WTC11 (cell line): ENCODE data around the gene ARMH1. TPM values are rescaled to one million over a fixed set of nuclear protein-coding genes. Genes with fewer than 3 reads are reported as not detected.

Experiments used
- ATAC-seq: fragments of 200-7000 bp; cut with Tn5 transposase; 2 replicates; pipeline ENCODE4 v1.10.0; 2021; ENCODE audit warnings: mild to moderate bottlenecking, moderate library complexity
- CTCF ChIA-PET: fragments of 300-600 bp; sonication (Branson Sonifier 250); formaldehyde crosslinking; loops from one replicate; lab custom pipeline; 2021; ENCODE audit warnings: antibody characterized with exemption; lab: Charles Lee
- POLR2A ChIA-PET: fragments of 350-600 bp; sonication (Branson Sonifier 250); formaldehyde crosslinking; loops from one replicate; lab custom pipeline; 2021; ENCODE audit warnings: antibody characterized with exemption; lab: Charles Lee
- DNase-seq: peaks from one replicate; pipeline ENCODE4 v3.0.0; 2021; ENCODE audit warnings: low spot score
- H3K27ac Mint-ChIP-seq: 2 replicates; pipeline ENCODE4 v1.8.0; 2021; ENCODE audit warnings: mixed read lengths
- H3K27me3 Mint-ChIP-seq: 2 replicates; pipeline ENCODE4 v1.8.0; 2021; ENCODE audit warnings: low read depth, mild to moderate bottlenecking, moderate library complexity, mixed read lengths
- H3K36me3 Mint-ChIP-seq: 2 replicates; pipeline ENCODE4 v1.8.0; 2021; ENCODE audit warnings: mixed read lengths
- H3K4me1 Mint-ChIP-seq: 2 replicates; pipeline ENCODE4 v1.8.0; 2022; ENCODE audit warnings: mixed read lengths
- H3K4me3 Mint-ChIP-seq: 2 replicates; pipeline ENCODE4 v1.8.0; 2021; ENCODE audit warnings: mild to moderate bottlenecking, moderate library complexity, mixed read lengths
- H3K9me3 Mint-ChIP-seq: 2 replicates; pipeline ENCODE4 v1.8.0; 2021; ENCODE audit warnings: mixed read lengths
- ELF4 ChIP-seq: sonication (generic); formaldehyde crosslinking; IDR thresholded peaks from 2 replicates; pipeline ENCODE4 v1.8.1; 2022; ENCODE audit warnings: low read depth, mild to moderate bottlenecking, moderate library complexity, missing genetic modification reagents
- ESRRA ChIP-seq: sonication (generic); formaldehyde crosslinking; IDR thresholded peaks from 2 replicates; pipeline ENCODE4 v1.8.1; 2022; ENCODE audit warnings: mild to moderate bottlenecking, missing genetic modification reagents, borderline replicate concordance
- GABPB1 ChIP-seq: sonication (generic); formaldehyde crosslinking; IDR thresholded peaks from 2 replicates; pipeline ENCODE4 v1.8.1; 2023; ENCODE audit warnings: mild to moderate bottlenecking, missing genetic modification reagents
- GRHL2 ChIP-seq: fragments of 250-450 bp; sonication (Bioruptor Pico); IDR thresholded peaks from 2 replicates; pipeline ENCODE4 v1.8.0; 2022; ENCODE audit warnings: mild to moderate bottlenecking, moderate library complexity; ENCODE audit not compliant: insufficient replicate concordance, severe bottlenecking
- IRF2 ChIP-seq: sonication (generic); formaldehyde crosslinking; IDR thresholded peaks from 2 replicates; pipeline ENCODE4 v1.8.0; 2022; ENCODE audit warnings: low read depth, missing genetic modification reagents, borderline replicate concordance
- SMAD4 ChIP-seq: sonication (generic); formaldehyde crosslinking; IDR thresholded peaks from 2 replicates; pipeline ENCODE4 v1.8.0; 2022; ENCODE audit warnings: mild to moderate bottlenecking, missing genetic modification reagents
- ZNF121 ChIP-seq: sonication (generic); formaldehyde crosslinking; IDR thresholded peaks from 2 replicates; pipeline ENCODE4 v1.8.0; 2023; ENCODE audit warnings: missing genetic modification reagents
- ZNF219 ChIP-seq: sonication (generic); formaldehyde crosslinking; IDR thresholded peaks from 2 replicates; pipeline ENCODE4 v1.8.0; 2023; ENCODE audit warnings: missing genetic modification reagents, mild to moderate bottlenecking, borderline replicate concordance
- ZNF396 ChIP-seq: fragments of 250-450 bp; sonication (Bioruptor Pico); IDR thresholded peaks from 2 replicates; pipeline ENCODE4 v1.8.0; 2021; ENCODE audit warnings: mild to moderate bottlenecking, moderate library complexity, borderline replicate concordance
- total RNA-seq: library from RNA; stranded (reverse); gene quantifications from 3 replicates; pipeline ENCODE4 v1.2.3, GENCODE V29; 2021
- TF ChIP-seq, protein P1 (sequence below): sonication (generic); formaldehyde crosslinking; conservative IDR thresholded peaks from 2 replicates; pipeline ENCODE4 v1.8.1; 2023; ENCODE audit warnings: mild to moderate bottlenecking, low read depth, missing genetic modification reagents, moderate library complexity
- TF ChIP-seq, protein P2 (sequence below): fragments of 200-600 bp; IDR thresholded peaks from 2 replicates; pipeline ENCODE4 v1.8.0; 2022; ENCODE audit warnings: antibody characterized with exemption
- TF ChIP-seq, protein P3 (sequence below): sonication (generic); formaldehyde crosslinking; IDR thresholded peaks from 2 replicates; pipeline ENCODE4 v1.8.1; 2022; ENCODE audit warnings: low read depth, missing genetic modification reagents, borderline replicate concordance
- TF ChIP-seq, protein P4 (sequence below): fragments of 250-450 bp; sonication (Bioruptor Pico); IDR thresholded peaks from 2 replicates; pipeline ENCODE4 v1.9.0; 2021; ENCODE audit warnings: mild to moderate bottlenecking, borderline replicate concordance

The ARMH1 gene
- total RNA-seq, 1 experiment from 2014 or later: 0.74 TPM

DNA sequence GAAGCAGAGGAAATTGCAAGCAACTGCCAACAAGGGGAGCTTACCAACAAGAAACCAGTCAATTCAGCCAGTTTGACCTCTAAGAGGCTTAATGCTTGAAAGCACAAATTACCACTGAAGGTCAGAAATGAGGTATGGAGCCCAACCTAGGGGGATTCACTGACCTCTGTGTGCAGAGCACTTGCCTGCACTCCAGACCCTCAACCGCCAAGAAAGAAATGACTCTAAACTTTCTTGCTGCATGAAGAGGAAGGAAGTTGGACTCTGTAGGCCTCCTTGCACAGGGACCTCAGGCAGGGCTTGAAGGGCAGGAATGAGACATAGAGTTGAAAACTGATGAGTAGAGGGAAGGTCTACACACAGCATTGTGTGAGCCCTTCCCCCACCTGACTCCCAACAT, 10.0 kb downstream of the ARMH1 start:
- no peak for ATAC-seq
- TF ChIP-seq GABPB1 (CRISPR knock-in tag) (no peak), IRF2 (no peak), ELF4 (CRISPR knock-in tag) (no peak), GRHL2 (CRISPR knock-in tag) (no peak), SMAD4 (no peak), ZNF219 (CRISPR knock-in tag) (no peak), ESRRA (CRISPR knock-in tag) (no peak), ZNF396 (CRISPR knock-in tag) (no peak)
- TF ChIP-seq, protein P1, sequence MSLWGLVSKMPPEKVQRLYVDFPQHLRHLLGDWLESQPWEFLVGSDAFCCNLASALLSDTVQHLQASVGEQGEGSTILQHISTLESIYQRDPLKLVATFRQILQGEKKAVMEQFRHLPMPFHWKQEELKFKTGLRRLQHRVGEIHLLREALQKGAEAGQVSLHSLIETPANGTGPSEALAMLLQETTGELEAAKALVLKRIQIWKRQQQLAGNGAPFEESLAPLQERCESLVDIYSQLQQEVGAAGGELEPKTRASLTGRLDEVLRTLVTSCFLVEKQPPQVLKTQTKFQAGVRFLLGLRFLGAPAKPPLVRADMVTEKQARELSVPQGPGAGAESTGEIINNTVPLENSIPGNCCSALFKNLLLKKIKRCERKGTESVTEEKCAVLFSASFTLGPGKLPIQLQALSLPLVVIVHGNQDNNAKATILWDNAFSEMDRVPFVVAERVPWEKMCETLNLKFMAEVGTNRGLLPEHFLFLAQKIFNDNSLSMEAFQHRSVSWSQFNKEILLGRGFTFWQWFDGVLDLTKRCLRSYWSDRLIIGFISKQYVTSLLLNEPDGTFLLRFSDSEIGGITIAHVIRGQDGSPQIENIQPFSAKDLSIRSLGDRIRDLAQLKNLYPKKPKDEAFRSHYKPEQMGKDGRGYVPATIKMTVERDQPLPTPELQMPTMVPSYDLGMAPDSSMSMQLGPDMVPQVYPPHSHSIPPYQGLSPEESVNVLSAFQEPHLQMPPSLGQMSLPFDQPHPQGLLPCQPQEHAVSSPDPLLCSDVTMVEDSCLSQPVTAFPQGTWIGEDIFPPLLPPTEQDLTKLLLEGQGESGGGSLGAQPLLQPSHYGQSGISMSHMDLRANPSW (CRISPR knock-in tag): no peak
- TF ChIP-seq, protein P2, sequence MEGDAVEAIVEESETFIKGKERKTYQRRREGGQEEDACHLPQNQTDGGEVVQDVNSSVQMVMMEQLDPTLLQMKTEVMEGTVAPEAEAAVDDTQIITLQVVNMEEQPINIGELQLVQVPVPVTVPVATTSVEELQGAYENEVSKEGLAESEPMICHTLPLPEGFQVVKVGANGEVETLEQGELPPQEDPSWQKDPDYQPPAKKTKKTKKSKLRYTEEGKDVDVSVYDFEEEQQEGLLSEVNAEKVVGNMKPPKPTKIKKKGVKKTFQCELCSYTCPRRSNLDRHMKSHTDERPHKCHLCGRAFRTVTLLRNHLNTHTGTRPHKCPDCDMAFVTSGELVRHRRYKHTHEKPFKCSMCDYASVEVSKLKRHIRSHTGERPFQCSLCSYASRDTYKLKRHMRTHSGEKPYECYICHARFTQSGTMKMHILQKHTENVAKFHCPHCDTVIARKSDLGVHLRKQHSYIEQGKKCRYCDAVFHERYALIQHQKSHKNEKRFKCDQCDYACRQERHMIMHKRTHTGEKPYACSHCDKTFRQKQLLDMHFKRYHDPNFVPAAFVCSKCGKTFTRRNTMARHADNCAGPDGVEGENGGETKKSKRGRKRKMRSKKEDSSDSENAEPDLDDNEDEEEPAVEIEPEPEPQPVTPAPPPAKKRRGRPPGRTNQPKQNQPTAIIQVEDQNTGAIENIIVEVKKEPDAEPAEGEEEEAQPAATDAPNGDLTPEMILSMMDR: no peak
- TF ChIP-seq, protein P3, sequence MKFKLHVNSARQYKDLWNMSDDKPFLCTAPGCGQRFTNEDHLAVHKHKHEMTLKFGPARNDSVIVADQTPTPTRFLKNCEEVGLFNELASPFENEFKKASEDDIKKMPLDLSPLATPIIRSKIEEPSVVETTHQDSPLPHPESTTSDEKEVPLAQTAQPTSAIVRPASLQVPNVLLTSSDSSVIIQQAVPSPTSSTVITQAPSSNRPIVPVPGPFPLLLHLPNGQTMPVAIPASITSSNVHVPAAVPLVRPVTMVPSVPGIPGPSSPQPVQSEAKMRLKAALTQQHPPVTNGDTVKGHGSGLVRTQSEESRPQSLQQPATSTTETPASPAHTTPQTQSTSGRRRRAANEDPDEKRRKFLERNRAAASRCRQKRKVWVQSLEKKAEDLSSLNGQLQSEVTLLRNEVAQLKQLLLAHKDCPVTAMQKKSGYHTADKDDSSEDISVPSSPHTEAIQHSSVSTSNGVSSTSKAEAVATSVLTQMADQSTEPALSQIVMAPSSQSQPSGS (CRISPR knock-in tag): no peak
- TF ChIP-seq, protein P4, sequence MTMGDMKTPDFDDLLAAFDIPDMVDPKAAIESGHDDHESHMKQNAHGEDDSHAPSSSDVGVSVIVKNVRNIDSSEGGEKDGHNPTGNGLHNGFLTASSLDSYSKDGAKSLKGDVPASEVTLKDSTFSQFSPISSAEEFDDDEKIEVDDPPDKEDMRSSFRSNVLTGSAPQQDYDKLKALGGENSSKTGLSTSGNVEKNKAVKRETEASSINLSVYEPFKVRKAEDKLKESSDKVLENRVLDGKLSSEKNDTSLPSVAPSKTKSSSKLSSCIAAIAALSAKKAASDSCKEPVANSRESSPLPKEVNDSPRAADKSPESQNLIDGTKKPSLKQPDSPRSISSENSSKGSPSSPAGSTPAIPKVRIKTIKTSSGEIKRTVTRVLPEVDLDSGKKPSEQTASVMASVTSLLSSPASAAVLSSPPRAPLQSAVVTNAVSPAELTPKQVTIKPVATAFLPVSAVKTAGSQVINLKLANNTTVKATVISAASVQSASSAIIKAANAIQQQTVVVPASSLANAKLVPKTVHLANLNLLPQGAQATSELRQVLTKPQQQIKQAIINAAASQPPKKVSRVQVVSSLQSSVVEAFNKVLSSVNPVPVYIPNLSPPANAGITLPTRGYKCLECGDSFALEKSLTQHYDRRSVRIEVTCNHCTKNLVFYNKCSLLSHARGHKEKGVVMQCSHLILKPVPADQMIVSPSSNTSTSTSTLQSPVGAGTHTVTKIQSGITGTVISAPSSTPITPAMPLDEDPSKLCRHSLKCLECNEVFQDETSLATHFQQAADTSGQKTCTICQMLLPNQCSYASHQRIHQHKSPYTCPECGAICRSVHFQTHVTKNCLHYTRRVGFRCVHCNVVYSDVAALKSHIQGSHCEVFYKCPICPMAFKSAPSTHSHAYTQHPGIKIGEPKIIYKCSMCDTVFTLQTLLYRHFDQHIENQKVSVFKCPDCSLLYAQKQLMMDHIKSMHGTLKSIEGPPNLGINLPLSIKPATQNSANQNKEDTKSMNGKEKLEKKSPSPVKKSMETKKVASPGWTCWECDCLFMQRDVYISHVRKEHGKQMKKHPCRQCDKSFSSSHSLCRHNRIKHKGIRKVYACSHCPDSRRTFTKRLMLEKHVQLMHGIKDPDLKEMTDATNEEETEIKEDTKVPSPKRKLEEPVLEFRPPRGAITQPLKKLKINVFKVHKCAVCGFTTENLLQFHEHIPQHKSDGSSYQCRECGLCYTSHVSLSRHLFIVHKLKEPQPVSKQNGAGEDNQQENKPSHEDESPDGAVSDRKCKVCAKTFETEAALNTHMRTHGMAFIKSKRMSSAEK (CRISPR knock-in tag): no peak
- no peaks in the 10 kb centered on the region for H3K27me3 Mint-ChIP-seq
- CTCF ChIA-PET: interaction anchor here (1.0 to 2.1 kb wide), 2 partner anchors 11 to 31 kb away, joined by 4 to 6 read pairs; partner anchors contain the start of genes ARMH1 and TMEM53
- no peak overlapping the region for H3K4me3 Mint-ChIP-seq
- H3K27ac Mint-ChIP-seq: no peak overlapping the region
- 0 out of 2 replicates have a peak, but pooled peaks cover 4% of the 10 kb centered on the region for H3K36me3 Mint-ChIP-seq
- peaks cover 45% of the 10 kb centered on the region for H3K4me1 Mint-ChIP-seq
- POLR2A ChIA-PET: interaction anchor here (1.6 kb wide), 1 partner anchor 10 kb away, joined by 4 read pairs; the partner anchor contains the start of genes ARMH1 and TMEM53
- DNase-seq: no peak
- no peaks in the 10 kb centered on the region for H3K9me3 Mint-ChIP-seq

DNA sequence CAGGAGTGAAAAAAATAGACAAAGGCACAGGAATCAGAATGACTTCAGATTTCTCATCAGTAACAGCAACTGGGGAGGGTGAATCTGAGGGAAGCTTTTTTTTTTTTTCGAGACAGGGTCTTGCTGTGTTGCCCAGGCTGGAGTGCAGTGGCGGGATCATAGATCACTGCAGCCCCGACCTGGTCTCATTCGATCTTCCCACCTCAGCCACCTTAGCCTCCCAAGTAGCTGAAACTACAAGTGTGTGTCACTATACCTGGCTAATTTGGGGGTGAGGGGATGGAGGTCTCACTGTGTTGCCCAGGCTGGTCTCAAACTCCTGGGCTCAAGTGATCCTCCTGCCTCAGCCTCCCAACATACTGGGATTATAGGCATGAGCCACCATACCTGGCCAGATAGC, 10.7 kb downstream of the ARMH1 start:
- ATAC-seq: no peak
- no peaks in the 10 kb centered on the region for H3K9me3 Mint-ChIP-seq
- H3K27me3 Mint-ChIP-seq: no peaks in the 10 kb centered on the region
- CTCF ChIA-PET: interaction anchor here (1.4 kb wide), 1 partner anchor 18 kb away, joined by 4 read pairs; no protein-coding TSS in a partner anchor
- H3K27ac Mint-ChIP-seq: no peak overlapping the region
- H3K36me3 Mint-ChIP-seq: no peaks in the 10 kb centered on the region
- TF ChIP-seq ZNF121 (CRISPR knock-in tag) (peak; percentile 96), ELF4 (CRISPR knock-in tag) (no peak)
- TF ChIP-seq, all 79 proteins: peak for 1
- H3K4me3 Mint-ChIP-seq: no peak overlapping the region
- DNase-seq: no peak
- H3K4me1 Mint-ChIP-seq: peaks cover 48% of the 10 kb centered on the region
- POLR2A ChIA-PET: interaction anchor here (1.6 kb wide), 1 partner anchor 11 kb away, joined by 4 read pairs; the partner anchor contains the start of genes ARMH1 and TMEM53
